Neural cell (in vitro differentiated cells): ENCODE measurements around the gene ABCE1.

Source experiments
- RAD21 ChIP-seq: fragments of 450-650 bp; conservative IDR thresholded peaks from 2 replicates; pipeline ENCODE4 v1.6.1; 2014; ENCODE audit warnings: antibody characterized with exemption, mild to moderate bottlenecking, moderate library complexity
- SMC3 ChIP-seq: fragments of 450-650 bp; conservative IDR thresholded peaks from 2 replicates; pipeline ENCODE4 v1.6.1; 2014; ENCODE audit warnings: antibody characterized with exemption, mild to moderate bottlenecking, moderate library complexity; ENCODE audit not compliant: poor library complexity
- TF ChIP-seq, protein P1 (sequence below): fragments of 450-650 bp; IDR thresholded peaks from 2 replicates; pipeline ENCODE4 v1.5.1; 2014; ENCODE audit warnings: antibody characterized with exemption, mild to moderate bottlenecking, moderate library complexity; ENCODE audit not compliant: poor library complexity, severe bottlenecking

GRCh38 chr4:145125396-145125795 lies 27.3 kb downstream of the ABCE1 start:
- TF ChIP-seq RAD21 = no peak
- no peak for TF ChIP-seq SMC3
- TF ChIP-seq, protein P1, sequence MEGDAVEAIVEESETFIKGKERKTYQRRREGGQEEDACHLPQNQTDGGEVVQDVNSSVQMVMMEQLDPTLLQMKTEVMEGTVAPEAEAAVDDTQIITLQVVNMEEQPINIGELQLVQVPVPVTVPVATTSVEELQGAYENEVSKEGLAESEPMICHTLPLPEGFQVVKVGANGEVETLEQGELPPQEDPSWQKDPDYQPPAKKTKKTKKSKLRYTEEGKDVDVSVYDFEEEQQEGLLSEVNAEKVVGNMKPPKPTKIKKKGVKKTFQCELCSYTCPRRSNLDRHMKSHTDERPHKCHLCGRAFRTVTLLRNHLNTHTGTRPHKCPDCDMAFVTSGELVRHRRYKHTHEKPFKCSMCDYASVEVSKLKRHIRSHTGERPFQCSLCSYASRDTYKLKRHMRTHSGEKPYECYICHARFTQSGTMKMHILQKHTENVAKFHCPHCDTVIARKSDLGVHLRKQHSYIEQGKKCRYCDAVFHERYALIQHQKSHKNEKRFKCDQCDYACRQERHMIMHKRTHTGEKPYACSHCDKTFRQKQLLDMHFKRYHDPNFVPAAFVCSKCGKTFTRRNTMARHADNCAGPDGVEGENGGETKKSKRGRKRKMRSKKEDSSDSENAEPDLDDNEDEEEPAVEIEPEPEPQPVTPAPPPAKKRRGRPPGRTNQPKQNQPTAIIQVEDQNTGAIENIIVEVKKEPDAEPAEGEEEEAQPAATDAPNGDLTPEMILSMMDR = no peak
